ENCODE measurements around the gene FAM222A. TPM values are rescaled to one million over a fixed set of nuclear protein-coding genes. Genes with fewer than 3 reads are reported as not detected.
A peak's percentile ranks its signal among the peaks of the same experiment; 100 is the strongest.

The FAM222A gene
- 1 to 10 TPM; 1.1 to 3.3 (median 1.7) TPM for total RNA-seq
- 1 to 10 TPM; 1.2 to 2.2 (median 2.1) TPM for polyA plus RNA-seq

DNA sequence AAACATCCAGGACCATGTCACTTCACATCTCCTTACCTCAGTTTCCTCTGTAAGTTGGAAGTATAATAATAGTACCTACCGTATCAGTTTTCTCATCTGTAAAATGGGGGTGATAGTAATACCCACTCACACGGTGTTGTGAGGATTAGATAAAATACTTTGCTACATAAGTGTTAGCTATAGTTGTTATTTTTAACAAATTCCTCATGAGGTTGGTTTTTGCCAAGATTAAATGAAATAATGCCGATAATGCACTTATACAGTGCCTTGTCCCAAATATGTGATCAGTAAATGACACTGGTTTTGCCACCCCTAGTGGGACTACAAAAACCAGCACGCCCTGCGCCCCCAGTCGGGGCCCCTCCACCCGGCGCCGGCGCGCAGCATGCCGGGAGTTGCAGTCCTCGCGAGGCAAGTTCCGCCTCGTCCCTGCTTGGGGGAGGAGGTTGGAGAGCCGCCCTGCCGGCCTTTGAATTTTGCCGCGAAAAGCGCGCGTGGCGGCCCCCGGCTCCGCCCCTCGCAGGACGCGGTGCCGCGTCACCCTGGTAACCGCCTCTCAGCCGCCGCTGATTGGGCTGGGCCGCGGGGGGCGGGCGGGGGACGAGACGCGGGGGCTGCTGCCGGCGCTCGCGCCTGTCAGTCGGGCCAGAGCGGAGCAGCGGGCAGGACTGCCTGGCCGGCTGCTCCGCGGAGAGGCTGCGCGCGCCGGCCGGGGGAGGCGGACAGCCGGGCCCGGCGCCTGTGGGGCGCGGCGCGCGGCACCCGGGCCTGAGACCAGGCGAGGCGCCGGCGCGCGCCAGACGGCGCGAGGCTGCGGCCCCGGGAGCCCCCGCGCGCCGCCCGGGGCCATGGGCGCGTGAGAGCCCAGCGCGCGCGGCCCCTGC is at the start of gene FAM222A:
Gene FAM222A, plus strand, starts transcription at position 639 of the 884 bp plus-strand sequence. CDS start 30,322 bp downstream, outside the sequence.
- Histone ChIP-seq H3K4me1 (peaks cover 0 to 47% (median 43%) of the 10 kb centered on the region in 4 donors), H3K27ac (peak within 1 kb of the TSS; percentile 62 to 78 (median 75)), H3K4me3 (peak within 1 kb of the TSS; percentile 46 to 60 (median 58)), H3K36me3 (no peaks in the 10 kb centered on the region), H3K9me3 (no peaks in the 10 kb centered on the region), H3K27me3 (peaks cover 0 to 38% (median 29%) of the 10 kb centered on the region in 3 donors)
- 1% methylated on average over 88 of the region's 88 CpGs for WGBS, 2 donors
- TF ChIP-seq POLR2A (IDR thresholded peaks at IDR 0.05), result no peak
- TF ChIP-seq EP300 (IDR thresholded peaks at IDR 0.05), result no peak
- peak; percentile 72 to 85 (median 78) for TF ChIP-seq POLR2AphosphoS5 (IDR thresholded peaks at IDR 0.05)
- TF ChIP-seq, protein P1, sequence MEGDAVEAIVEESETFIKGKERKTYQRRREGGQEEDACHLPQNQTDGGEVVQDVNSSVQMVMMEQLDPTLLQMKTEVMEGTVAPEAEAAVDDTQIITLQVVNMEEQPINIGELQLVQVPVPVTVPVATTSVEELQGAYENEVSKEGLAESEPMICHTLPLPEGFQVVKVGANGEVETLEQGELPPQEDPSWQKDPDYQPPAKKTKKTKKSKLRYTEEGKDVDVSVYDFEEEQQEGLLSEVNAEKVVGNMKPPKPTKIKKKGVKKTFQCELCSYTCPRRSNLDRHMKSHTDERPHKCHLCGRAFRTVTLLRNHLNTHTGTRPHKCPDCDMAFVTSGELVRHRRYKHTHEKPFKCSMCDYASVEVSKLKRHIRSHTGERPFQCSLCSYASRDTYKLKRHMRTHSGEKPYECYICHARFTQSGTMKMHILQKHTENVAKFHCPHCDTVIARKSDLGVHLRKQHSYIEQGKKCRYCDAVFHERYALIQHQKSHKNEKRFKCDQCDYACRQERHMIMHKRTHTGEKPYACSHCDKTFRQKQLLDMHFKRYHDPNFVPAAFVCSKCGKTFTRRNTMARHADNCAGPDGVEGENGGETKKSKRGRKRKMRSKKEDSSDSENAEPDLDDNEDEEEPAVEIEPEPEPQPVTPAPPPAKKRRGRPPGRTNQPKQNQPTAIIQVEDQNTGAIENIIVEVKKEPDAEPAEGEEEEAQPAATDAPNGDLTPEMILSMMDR (IDR thresholded peaks at IDR 0.05), result peak in 2 of 4 experiments; percentile 9 to 37
- peak; percentile 98 for DNase-seq
- intact Hi-C loops (cut with DNase I), result loop anchor here (2.0 to 10.0 kb wide), 3 partner anchors 59 to 281 kb away; partner anchors contain the start of genes ANKRD13A and GIT2

DNA sequence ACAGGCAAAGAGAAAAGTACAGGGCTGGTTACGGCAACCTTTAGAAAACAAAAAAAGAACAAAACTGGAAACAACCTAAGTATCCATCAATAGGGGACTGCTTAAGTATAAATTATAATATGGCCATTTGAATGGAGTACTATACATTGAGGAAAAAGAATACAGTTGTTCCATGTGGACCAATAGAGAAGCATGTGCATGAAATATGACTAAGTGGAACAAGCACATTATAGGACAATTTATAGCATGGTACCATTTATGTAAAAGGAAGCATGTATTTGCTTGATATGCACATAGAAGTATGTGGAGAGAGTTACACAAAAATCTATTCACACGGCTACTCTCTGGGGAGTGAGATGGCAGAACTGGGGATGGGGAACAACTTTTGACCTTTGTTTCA is 49.2 kb upstream of the FAM222A start:
- TF ChIP-seq EP300 (IDR thresholded peaks at IDR 0.05), result no peak
- TF ChIP-seq, protein P1 (IDR thresholded peaks at IDR 0.05), result no peak
- TF ChIP-seq POLR2AphosphoS5 (IDR thresholded peaks at IDR 0.05), result no peak
- TF ChIP-seq POLR2A (IDR thresholded peaks at IDR 0.05), result no peak
- no peak overlapping the region for H3K4me3 ChIP-seq
- no peak for DNase-seq
- H3K36me3 ChIP-seq, result no peaks in the 10 kb centered on the region
- no peaks in the 10 kb centered on the region for H3K4me1 ChIP-seq
- intact Hi-C loops (cut with DNase I), result no loop called here
- H3K9me3 ChIP-seq, result no peaks in the 10 kb centered on the region
- peaks cover 0 to 13% (median 0%) of the 10 kb centered on the region in 3 donors for H3K27me3 ChIP-seq
- no peak overlapping the region for H3K27ac ChIP-seq
- 89 to 93% methylated on average over 2 of the region's 2 CpGs for WGBS, 2 donors

DNA sequence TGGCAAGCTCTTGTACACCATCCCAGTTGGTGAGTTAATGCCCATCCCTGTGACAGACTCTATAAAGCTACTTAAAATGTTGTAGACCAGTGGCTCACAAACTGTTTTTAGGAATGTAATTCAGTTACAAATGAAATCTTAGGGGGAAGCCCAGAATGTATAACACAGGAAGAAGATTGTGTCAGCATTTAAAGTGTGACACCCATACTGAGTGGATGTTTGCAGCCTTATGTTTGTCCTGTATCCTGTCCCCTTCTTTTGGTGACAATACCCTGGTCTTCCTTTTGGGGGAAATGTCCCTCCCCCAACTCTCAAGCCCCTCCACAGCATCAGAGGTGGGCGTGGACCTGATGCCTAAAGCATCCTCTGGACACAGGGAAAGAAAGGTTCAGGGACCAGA is 47.6 kb upstream of the FAM222A start:
- peaks cover 0 to 13% (median 0%) of the 10 kb centered on the region in 3 donors for H3K27me3 ChIP-seq
- TF ChIP-seq EP300 (IDR thresholded peaks at IDR 0.05) (no peak), POLR2AphosphoS5 (IDR thresholded peaks at IDR 0.05) (no peak), POLR2A (IDR thresholded peaks at IDR 0.05) (no peak)
- TF ChIP-seq, protein P1 (IDR thresholded peaks at IDR 0.05), result no peak
- no peaks in the 10 kb centered on the region for H3K9me3 ChIP-seq
- intact Hi-C loops (cut with DNase I), result no loop called here
- DNase-seq, result no peak
- WGBS, 2 donors, result 79 to 88% methylated on average over 1 of the region's 1 CpG
- no peaks in the 10 kb centered on the region for H3K36me3 ChIP-seq
- H3K4me1 ChIP-seq, result no peaks in the 10 kb centered on the region
- H3K27ac ChIP-seq, result no peak overlapping the region
- H3K4me3 ChIP-seq, result no peak overlapping the region

DNA sequence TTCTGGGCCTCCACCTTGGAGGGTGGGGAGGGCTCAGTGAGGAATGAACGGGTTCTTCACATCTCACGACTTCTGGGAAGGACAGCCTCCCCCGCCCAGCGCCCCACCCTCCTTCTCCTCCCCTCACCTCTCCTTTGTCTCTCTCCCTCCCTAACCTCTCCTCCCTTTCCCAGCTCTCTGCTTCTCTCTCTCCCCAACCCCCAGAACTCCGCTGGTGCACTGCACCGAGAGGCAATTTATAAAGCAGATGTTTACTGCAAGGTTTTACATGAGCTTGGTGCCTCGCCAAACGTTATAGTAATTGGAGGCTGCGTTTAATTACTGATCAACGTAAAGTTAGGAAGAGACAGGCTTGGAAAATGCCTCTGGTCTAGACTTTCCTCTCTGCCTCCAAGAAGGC is 42.9 kb upstream of the FAM222A start:
- no peaks in the 10 kb centered on the region for H3K4me1 ChIP-seq
- TF ChIP-seq EP300 (IDR thresholded peaks at IDR 0.05) (no peak), POLR2AphosphoS5 (IDR thresholded peaks at IDR 0.05) (no peak), POLR2A (IDR thresholded peaks at IDR 0.05) (no peak)
- TF ChIP-seq, protein P1 (IDR thresholded peaks at IDR 0.05), result no peak
- H3K9me3 ChIP-seq, result no peaks in the 10 kb centered on the region
- intact Hi-C loops (cut with DNase I), result no loop called here
- no peaks in the 10 kb centered on the region for H3K36me3 ChIP-seq
- WGBS, 2 donors, result 6 to 25% methylated on average over 10 of the region's 10 CpGs
- no peak for DNase-seq
- no peak overlapping the region for H3K27ac ChIP-seq
- no peak overlapping the region for H3K4me3 ChIP-seq
- peaks cover 0 to 13% (median 0%) of the 10 kb centered on the region in 3 donors for H3K27me3 ChIP-seq
